HG03571 (cell line): ENCODE data around the gene YTHDC2.
"Not testable (repeated sequence)": the region's sequence is repeated elsewhere in the genome, so short reads cannot be mapped to it uniquely, and the experiment has no call there.

Experiments used
- ATAC-seq: cut with Tn5 transposase; IDR thresholded peaks from one replicate; pipeline ENCODE4 v1.9.1; 2021; ENCODE audit not compliant: unreplicated experiment

YTHDC2 gene

DNA sequence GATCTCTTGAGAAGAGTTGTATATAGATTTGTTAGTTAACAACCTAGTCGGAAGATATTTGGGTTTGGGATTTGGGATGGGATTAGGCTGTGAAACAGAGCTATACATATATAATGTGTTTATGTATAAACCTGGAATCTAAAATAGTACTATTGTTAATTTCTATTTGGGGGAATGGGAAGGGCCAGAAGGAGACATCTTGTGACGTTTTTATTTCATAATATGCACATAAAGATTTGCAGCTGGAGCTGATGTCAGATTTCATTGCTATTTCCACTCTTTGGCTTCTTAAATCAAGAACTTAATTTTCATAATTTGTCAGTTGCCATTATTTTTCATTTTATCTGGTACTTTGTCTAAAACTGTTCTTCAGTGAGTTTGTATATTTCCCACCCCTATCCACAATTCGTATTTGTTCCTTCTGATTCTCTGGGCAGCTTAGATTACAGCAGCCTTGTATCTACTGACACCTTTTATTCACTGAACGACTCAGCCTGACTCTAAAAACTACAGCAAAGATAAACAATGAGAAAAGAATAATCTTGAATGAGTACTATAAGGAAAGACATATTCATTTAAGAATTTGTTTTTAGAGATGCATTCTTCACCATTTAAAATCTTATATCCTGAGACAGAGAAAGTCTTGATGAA lies 86.9 kb downstream of the YTHDC2 start:
- ATAC-seq: no peak

DNA sequence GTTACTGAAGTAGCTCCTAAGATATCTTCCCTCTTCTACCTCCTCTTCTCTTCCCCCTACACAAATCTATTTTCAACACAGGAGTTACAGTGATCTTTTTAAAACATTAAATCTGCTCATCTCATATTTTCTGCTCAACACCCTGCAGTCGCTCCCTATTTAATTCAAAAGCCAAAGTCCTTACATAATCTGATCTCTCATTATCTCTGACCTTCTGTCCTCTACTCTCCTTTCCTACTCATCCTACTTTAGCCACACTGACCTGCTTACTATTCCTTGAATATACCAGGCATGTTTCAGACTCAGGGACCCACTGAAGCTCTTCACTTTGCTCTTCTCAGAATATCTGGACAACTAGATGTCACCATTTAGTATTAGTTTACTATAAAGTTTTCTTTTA lies 87.9 kb downstream of the YTHDC2 start:
- no peak for ATAC-seq

DNA sequence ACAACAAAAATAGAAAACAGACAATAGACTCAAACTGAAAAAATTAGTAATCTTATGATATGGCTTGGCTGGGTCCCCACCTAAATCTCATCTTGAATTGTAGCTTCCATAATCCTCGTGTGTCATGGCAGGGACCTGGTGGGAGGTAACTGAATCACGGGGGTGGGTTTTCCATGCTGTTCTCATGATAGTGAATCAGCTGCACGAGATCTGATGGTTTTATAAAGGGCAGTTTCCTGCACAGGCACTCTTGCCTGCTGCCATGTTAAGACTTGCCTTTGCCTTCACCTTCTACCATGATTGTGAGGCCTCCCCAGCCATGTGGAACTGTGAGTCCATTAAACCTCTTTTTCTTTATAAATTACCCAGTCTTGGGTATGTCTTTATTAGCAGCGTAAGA lies 89.8 kb downstream of the YTHDC2 start:
- ATAC-seq: not testable (repeated sequence)

DNA sequence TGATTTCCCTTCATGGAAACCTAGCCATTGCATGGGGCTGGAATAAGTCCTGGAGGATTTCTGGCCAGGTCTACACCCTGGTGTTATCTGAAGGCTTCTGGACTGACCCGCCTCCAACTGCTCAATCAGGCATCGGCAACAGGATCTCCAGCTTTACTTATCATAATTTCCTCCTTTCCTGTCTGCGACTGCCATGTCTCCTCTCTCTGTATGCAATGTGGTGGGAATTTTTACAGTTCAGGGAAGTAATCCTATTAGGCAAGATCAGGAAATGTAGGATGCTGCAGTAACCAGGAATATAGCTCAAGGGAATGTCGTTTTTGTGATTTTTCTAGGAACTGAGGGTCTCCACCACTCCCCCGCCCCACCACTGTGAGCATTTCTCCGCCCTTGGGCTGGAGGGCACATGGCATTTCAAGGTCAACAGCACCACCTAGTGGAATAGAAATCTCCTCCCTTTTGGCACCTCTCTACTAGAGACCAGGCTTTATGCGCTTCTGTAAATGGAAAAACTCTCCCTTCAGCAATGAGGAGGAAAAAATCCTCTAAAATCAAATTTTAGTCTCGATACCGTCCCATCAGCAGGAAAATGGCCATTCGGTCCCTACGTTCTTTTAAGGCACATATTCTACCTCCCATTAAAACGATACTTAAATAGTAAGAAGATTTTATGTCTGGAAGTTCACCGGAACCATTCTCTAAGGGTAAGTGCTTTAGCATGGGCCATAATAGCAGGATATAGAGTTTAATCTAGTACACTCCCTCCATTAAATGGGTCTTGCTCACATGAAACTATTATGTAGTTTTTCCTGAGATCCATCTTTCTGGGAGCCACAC lies 93.0 kb downstream of the YTHDC2 start:
- peak; percentile 87 for ATAC-seq

DNA sequence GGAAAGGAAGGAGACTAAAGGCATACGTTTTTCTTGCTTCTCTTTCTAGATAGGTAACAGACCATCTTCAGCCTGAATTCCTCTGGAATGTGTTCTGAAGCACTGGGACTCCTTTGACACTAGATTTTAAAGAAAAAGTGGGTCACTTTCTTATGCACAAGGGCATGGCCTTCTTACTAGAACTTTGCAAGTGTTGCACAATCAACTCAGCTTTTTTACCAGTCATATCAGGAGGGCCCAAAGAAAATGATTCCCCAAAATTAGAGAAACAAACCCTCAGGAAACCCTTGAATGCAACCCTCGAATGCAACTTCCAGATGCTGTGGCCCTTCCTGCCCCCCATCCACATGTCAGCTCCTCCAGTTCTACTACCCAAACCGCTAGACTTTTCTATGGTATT lies 93.9 kb downstream of the YTHDC2 start:
- ATAC-seq: no peak

DNA sequence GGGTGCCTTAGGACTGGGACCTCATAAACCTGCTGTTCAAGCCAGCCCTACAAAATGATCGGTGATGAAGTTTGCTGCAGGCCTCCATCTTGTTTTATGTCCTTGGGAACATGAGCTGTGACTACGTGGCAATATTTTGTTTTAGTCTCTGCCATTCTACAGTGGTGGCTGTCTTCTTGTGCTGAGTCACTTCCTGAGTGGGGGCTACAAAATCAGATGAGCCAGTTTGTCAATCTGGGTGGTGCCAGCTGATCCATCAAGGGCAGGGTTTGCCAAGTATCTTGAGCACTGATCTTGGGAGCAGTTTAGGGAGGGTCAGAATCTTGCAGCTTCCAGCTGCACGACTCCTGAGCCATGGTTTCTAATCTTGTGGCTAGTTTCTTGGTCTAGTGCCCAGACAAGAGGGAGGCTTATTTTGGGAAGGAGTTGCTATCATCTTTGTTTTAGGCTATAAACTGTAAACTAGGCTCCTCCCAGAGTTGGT lies 94.7 kb downstream of the YTHDC2 start:
- no peak for ATAC-seq

DNA sequence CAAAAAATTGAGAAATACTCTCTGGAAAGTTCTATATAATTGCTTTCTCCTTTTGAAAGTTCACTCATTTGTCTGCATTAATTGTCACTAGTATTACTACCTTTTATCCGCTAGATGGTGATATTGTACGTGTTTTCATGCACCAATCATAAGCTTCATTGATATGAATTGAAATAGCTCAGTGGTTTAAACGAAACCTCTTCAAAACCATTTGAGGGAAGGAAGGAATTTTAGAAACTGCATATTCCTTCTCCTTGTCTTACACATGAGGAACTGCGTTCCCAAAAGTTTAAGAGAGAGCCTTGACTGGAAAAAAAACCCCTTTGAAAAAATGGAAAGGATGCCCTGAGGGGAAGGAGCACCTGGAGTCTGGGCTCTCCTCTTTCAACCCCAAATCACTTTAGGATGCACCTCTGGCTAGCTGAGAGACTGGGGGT lies 98.6 kb downstream of the YTHDC2 start:
- peak; percentile 89 for ATAC-seq

DNA sequence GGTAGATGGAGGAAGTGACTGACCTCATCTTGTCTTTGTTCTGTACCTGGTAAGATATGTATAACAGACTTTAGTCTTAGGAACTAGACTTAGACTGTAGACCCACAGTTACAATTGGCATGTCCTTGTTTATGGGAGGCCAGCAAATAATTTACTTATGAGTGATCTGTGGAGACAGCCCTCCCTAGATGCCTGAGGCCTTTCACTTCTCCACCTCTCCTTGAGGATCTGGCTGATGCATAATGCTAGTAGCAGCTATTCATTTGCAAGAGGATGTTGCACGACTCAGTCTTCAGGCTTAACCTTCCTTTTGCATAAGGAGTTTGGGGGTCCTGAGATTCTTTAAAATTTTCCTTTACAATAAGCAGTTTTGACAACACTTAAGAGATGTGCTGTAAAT lies 100.7 kb downstream of the YTHDC2 start:
- no peak for ATAC-seq

DNA sequence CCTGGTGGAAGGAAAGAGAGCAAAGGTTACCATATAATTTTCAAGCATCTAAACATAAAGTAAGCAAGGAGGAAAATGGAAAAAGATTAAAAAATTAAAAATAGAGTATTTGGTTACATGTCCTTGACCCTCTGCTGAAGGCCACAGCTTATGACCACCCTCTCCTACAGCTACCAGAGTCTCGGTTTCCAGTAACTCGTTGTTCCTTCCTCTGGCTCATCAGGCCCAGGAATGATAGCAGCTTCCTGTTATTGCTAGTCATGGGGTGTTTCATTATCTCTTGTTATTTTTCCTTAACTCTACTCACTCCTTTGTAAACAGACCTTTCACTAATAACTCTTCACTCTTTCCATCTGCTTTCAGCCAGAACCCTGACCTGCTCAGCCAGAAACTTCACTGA lies 102.2 kb downstream of the YTHDC2 start:
- ATAC-seq: no peak

DNA sequence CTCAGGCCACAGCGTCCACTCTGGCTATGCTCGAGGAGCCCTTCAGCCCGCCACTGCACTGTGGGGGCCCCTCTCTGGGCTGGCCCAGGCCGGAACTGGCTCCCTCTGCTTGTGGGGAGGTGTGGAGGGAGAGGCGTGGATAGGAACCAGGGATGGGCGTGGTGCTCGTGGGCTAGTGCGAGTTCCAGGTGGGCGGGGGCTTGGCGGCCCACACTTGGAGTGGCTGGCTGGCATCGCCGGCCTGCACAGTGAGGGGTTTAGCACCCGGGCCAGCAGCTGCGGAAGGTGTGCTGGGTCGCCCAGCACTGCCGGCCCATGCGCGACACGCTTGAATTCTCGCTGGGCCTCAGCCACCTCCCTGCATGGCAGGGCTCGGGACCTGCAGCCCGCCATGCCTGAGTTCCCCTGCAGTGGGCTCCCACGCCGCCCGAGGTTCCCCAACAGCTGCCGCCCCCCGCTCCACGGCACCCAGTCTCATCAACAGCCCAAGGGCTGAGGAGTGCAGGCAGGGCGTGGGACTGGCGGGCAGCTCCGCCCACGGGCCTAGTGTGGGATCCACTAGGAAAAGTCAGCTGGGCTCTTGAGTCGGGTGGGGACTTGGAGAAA lies 103.8 kb downstream of the YTHDC2 start:
- ATAC-seq: no peak

DNA sequence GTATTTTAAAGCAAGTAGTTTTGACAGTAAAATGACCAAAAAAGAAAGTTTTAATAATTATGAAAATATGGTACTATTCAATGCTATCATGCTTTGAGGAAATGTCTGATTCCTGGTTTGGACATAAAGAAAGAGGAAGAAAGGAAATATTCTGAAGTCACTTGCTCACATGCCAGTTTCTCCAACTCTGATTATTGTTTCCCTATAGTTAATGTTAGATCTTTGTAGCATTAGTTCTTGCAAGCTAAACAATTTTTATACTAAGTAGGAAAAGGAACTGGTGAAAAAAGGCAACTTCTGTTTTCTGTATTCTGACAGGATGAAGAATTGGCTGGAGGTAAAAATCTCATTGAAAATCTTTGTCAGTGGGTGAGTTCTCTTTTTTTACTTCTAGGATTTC lies 119.5 kb downstream of the YTHDC2 start:
- no peak for ATAC-seq

DNA sequence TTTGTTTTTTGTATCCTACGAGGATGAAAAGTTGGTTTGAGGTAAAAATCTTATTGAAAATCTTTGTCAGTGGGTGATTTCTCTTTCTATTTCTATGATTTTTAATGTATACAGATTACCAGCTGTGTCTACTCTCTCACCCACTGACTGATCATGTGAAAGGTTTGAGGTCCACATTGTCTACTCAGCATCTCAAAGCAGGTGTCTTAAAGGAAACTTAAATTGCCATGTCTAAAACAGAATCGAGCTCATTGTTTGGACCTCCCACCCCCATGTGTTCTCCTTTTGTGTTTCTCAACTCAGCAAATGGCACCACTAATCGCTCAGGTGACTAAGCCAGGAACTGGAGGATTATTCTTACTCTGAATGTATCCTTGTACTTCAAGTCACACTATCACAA lies 121.5 kb downstream of the YTHDC2 start:
- ATAC-seq: no peak

DNA sequence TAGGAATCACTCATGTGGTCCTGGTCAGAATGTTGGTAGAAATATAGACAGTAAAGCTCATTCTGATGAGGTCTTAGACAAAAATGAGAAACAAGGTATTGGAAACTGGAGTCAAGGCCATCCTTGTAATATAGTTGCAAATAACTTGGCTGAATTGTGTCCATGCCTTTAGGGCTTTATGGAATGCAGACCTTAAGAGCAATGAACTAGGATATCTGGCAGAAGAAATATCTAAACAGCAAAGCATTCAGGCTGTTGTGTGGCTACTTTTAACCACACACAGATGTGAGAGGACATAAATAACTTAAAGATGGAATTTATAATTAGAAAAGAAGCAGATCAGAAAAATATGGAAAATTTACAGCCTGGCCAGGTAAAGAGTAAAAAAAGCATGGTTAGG lies 128.2 kb downstream of the YTHDC2 start:
- ATAC-seq: no peak
